ENCODE measurements around the gene AOX1. TPM values are rescaled to one million over a fixed set of nuclear protein-coding genes. Genes with fewer than 3 reads are reported as not detected.

The AOX1 gene
- total and polyA plus RNA-seq, 2 experiments from 2014 or later: 1.4 to 5.0 TPM

GRCh38 chr2:200670751-200671150 is 84.9 kb downstream of the AOX1 start:
- no peak overlapping the region for H2AFZ ChIP-seq
- H3K27me3 Mint-ChIP-seq (ENCODE audit: insufficient read depth, low read depth, poor library complexity): peaks cover 1% of the 10 kb centered on the region
- H3K4me1 Mint-ChIP-seq: peaks cover 2% of the 10 kb centered on the region; the same call in 1 of the 3 replicates
- H4K20me1 ChIP-seq (replicated peaks; ENCODE audit: insufficient read depth): no peaks in the 10 kb centered on the region
- no peak overlapping the region for H3K4me2 ChIP-seq
- DNase-seq (ENCODE audit: low spot score) (no peak), ATAC-seq (no peak)
- no peaks in the 10 kb centered on the region for H3K9me2 ChIP-seq (ENCODE audit: insufficient read depth)
- no peaks in the 10 kb centered on the region for H3K36me3 Mint-ChIP-seq (ENCODE audit: low read depth)
- H3K27ac ChIP-seq (ENCODE audit: low read depth): no peak overlapping the region
- TF ChIP-seq CREB1 (CRISPR knock-in tag; IDR thresholded peaks at IDR 0.05; ENCODE audit: low read depth): no peak
- TF ChIP-seq, protein P1, sequence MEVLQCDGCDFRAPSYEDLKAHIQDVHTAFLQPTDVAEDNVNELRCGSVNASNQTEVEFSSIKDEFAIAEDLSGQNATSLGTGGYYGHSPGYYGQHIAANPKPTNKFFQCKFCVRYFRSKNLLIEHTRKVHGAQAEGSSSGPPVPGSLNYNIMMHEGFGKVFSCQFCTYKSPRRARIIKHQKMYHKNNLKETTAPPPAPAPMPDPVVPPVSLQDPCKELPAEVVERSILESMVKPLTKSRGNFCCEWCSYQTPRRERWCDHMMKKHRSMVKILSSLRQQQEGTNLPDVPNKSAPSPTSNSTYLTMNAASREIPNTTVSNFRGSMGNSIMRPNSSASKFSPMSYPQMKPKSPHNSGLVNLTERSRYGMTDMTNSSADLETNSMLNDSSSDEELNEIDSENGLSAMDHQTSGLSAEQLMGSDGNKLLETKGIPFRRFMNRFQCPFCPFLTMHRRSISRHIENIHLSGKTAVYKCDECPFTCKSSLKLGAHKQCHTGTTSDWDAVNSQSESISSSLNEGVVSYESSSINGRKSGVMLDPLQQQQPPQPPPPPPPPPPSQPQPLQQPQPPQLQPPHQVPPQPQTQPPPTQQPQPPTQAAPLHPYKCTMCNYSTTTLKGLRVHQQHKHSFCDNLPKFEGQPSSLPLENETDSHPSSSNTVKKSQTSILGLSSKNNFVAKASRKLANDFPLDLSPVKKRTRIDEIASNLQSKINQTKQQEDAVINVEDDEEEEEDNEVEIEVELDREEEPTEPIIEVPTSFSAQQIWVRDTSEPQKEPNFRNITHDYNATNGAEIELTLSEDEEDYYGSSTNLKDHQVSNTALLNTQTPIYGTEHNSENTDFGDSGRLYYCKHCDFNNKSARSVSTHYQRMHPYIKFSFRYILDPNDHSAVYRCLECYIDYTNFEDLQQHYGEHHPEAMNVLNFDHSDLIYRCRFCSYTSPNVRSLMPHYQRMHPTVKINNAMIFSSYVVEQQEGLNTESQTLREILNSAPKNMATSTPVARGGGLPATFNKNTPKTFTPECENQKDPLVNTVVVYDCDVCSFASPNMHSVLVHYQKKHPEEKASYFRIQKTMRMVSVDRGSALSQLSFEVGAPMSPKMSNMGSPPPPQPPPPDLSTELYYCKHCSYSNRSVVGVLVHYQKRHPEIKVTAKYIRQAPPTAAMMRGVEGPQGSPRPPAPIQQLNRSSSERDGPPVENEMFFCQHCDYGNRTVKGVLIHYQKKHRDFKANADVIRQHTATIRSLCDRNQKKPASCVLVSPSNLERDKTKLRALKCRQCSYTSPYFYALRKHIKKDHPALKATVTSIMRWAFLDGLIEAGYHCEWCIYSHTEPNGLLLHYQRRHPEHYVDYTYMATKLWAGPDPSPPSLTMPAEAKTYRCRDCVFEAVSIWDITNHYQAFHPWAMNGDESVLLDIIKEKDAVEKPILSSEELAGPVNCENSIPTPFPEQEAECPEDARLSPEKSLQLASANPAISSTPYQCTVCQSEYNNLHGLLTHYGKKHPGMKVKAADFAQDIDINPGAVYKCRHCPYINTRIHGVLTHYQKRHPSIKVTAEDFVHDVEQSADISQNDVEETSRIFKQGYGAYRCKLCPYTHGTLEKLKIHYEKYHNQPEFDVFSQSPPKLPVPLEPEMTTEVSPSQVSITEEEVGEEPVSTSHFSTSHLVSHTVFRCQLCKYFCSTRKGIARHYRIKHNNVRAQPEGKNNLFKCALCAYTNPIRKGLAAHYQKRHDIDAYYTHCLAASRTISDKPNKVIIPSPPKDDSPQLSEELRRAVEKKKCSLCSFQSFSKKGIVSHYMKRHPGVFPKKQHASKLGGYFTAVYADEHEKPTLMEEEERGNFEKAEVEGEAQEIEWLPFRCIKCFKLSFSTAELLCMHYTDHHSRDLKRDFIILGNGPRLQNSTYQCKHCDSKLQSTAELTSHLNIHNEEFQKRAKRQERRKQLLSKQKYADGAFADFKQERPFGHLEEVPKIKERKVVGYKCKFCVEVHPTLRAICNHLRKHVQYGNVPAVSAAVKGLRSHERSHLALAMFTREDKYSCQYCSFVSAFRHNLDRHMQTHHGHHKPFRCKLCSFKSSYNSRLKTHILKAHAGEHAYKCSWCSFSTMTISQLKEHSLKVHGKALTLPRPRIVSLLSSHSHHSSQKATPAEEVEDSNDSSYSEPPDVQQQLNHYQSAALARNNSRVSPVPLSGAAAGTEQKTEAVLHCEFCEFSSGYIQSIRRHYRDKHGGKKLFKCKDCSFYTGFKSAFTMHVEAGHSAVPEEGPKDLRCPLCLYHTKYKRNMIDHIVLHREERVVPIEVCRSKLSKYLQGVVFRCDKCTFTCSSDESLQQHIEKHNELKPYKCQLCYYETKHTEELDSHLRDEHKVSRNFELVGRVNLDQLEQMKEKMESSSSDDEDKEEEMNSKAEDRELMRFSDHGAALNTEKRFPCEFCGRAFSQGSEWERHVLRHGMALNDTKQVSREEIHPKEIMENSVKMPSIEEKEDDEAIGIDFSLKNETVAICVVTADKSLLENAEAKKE (CRISPR knock-in tag; IDR thresholded peaks at IDR 0.05): no peak
- no peak for TF ChIP-seq EZH2 (IDR thresholded peaks at IDR 0.05; ENCODE audit: low read depth, unreplicated experiment)
- no peak for TF ChIP-seq NANOG (IDR thresholded peaks at IDR 0.05; ENCODE audit: borderline replicate concordance)
- TF ChIP-seq, protein P2, sequence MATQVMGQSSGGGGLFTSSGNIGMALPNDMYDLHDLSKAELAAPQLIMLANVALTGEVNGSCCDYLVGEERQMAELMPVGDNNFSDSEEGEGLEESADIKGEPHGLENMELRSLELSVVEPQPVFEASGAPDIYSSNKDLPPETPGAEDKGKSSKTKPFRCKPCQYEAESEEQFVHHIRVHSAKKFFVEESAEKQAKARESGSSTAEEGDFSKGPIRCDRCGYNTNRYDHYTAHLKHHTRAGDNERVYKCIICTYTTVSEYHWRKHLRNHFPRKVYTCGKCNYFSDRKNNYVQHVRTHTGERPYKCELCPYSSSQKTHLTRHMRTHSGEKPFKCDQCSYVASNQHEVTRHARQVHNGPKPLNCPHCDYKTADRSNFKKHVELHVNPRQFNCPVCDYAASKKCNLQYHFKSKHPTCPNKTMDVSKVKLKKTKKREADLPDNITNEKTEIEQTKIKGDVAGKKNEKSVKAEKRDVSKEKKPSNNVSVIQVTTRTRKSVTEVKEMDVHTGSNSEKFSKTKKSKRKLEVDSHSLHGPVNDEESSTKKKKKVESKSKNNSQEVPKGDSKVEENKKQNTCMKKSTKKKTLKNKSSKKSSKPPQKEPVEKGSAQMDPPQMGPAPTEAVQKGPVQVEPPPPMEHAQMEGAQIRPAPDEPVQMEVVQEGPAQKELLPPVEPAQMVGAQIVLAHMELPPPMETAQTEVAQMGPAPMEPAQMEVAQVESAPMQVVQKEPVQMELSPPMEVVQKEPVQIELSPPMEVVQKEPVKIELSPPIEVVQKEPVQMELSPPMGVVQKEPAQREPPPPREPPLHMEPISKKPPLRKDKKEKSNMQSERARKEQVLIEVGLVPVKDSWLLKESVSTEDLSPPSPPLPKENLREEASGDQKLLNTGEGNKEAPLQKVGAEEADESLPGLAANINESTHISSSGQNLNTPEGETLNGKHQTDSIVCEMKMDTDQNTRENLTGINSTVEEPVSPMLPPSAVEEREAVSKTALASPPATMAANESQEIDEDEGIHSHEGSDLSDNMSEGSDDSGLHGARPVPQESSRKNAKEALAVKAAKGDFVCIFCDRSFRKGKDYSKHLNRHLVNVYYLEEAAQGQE (IDR thresholded peaks at IDR 0.05; ENCODE audit: unreplicated experiment): no peak
- TF ChIP-seq EZH2phosphoT487 (IDR thresholded peaks at IDR 0.05; ENCODE audit: unreplicated experiment): no peak
- no peak overlapping the region for H3K27ac Mint-ChIP-seq
- no peaks in the 10 kb centered on the region for H3F3A ChIP-seq (replicated peaks; ENCODE audit: low read depth)
- no peaks in the 10 kb centered on the region for H3K27me3 ChIP-seq (ENCODE audit: insufficient read depth)
- no peaks in the 10 kb centered on the region for H3K79me2 ChIP-seq (replicated peaks; ENCODE audit: insufficient read depth)
- H3K4me1 ChIP-seq (ENCODE audit: insufficient read depth): no peaks in the 10 kb centered on the region
- no peak overlapping the region for H3K4me3 Mint-ChIP-seq
- H3K36me3 ChIP-seq (ENCODE audit: insufficient read depth): no peaks in the 10 kb centered on the region
- H3K9me3 Mint-ChIP-seq: no peaks in the 10 kb centered on the region
- no peak overlapping the region for H3K4me3 ChIP-seq

Data from GM23338 (cell line).